Tibial nerve (tissue), 4 donors: Measurements from ENCODE around the gene SUCO.

Experiments
- CTCF ChIP-seq, 5 experiments: fragments of 200-600 bp in 3 of 5; fragments of 450-650 bp in 2 of 5; sonication (generic) in 3 of 5; IDR thresholded peaks; one replicate each; pipeline ENCODE4 v1.5.1; 2016 to 2019; ENCODE audit warnings: antibody characterized with exemption in 5 of 5, mild to moderate bottlenecking in 3 of 5, moderate library complexity in 2 of 5
- EP300 ChIP-seq, 2 donors: sonication (generic); formaldehyde crosslinking; IDR thresholded peaks; one replicate each; pipeline ENCODE4 v1.6.1; 2017; ENCODE audit warnings: antibody characterized with exemption in 2 of 2, mild to moderate bottlenecking in 1 of 2
- POLR2A ChIP-seq, 2 donors: fragments of 450-650 bp; IDR thresholded peaks; one replicate each; pipeline ENCODE4 v1.6.1; 2017; ENCODE audit warnings: antibody characterized with exemption in 2 of 2, mild to moderate bottlenecking in 2 of 2, moderate library complexity in 2 of 2

- TF ChIP-seq CTCF (IDR thresholded peaks at IDR 0.05) (no peak), POLR2A (IDR thresholded peaks at IDR 0.05) (no peak), EP300 (IDR thresholded peaks at IDR 0.05) (no peak)
Observed at GRCh38 chr1:172609528-172609927, 76.6 kb downstream of the SUCO start.
